A549 (cell line): ENCODE measurements around the gene ZFP36L1. TPM values are rescaled to one million over a fixed set of nuclear protein-coding genes. Genes with fewer than 3 reads are reported as not detected.

Experiments used
- ATAC-seq, 2 experiments: fragments of 200-7000 bp in 1 of 2; fragments of >200 bp in 1 of 2; cut with Nextera tagmentation in 1 of 2; cut with Tn5 transposase in 1 of 2; 3 replicates each; pipeline versions ENCODE4 v1.8.0 to v1.9.1; 2018 to 2020; ENCODE audit warnings: mild to moderate bottlenecking in 1 of 2, moderate library complexity in 1 of 2
- CTCF ChIA-PET: fragments of 300-600 bp; sonication (Branson Sonifier 250); formaldehyde crosslinking; extraction: SDS; loops from one replicate; lab custom pipeline; 2021; ENCODE audit warnings: antibody characterized with exemption, inconsistent platforms; lab: Yijun Ruan, JAX
- POLR2A ChIA-PET: fragments of 350-600 bp; formaldehyde crosslinking; extraction: SDS; loops from one replicate; lab custom pipeline; 2021; ENCODE audit warnings: antibody characterized with exemption, inconsistent platforms; lab: Yijun Ruan, JAX
- DNase-seq, 2 experiments: peaks; one replicate each; pipeline versions ENCODE4 v3.0.0 to v3.0.0-alpha.2; 2011 to 2016; ENCODE audit warnings: low read depth in 1 of 2, low spot score in 1 of 2
- FAIRE-seq: peaks from 2 replicates; lab custom pipeline; 2011; peaks lifted over from hg19 to GRCh38; lab: Jason Lieb, UNC
- H3K27ac ChIP-seq, 2 experiments: fragments of >200 bp; sonication (Bioruptor Twin); formaldehyde crosslinking; 3 replicates each; pipeline ENCODE4 v1.5.1; 2016 to 2017
- H3K4me1 ChIP-seq: fragments of >200 bp; sonication (Bioruptor Twin); formaldehyde crosslinking; 3 replicates; pipeline ENCODE4 v1.6.1; 2016
- H3K4me2 ChIP-seq: fragments of >200 bp; sonication (Bioruptor Twin); formaldehyde crosslinking; 3 replicates; pipeline ENCODE4 v1.6.1; 2016
- H3K4me3 ChIP-seq: fragments of >200 bp; sonication (Bioruptor Twin); formaldehyde crosslinking; 3 replicates; pipeline ENCODE4 v1.5.1; 2016
- H3K9me3 ChIP-seq: fragments of >200 bp; sonication (Bioruptor Twin); formaldehyde crosslinking; 3 replicates; pipeline ENCODE4 v1.6.1; 2016
- ELK1 ChIP-seq: fragments of 150-350 bp; IDR thresholded peaks from 2 replicates; pipeline ENCODE4 v1.6.1; 2014; ENCODE audit warnings: low read depth, mild to moderate bottlenecking, low read length
- FOSB ChIP-seq: fragments of 250-450 bp; sonication (Bioruptor Pico); IDR thresholded peaks from 2 replicates; pipeline ENCODE4 v1.5.0; 2020; ENCODE audit warnings: mild to moderate bottlenecking, moderate library complexity
- KDM5A ChIP-seq: fragments of 200-600 bp; sonication (generic); IDR thresholded peaks from 2 replicates; pipeline ENCODE4 v1.6.1; 2016; ENCODE audit warnings: antibody characterized with exemption, mild to moderate bottlenecking
- MAX ChIP-seq: IDR thresholded peaks from 2 replicates; pipeline ENCODE4 v1.6.1; 2012
- PHF8 ChIP-seq: fragments of 200-600 bp; sonication (generic); IDR thresholded peaks from 2 replicates; pipeline ENCODE4 v1.6.1; 2016; ENCODE audit warnings: low read depth, mild to moderate bottlenecking, antibody characterized with exemption, moderate library complexity, borderline replicate concordance
- POLR2AphosphoS2 ChIP-seq: conservative IDR thresholded peaks from 2 replicates; pipeline ENCODE4 v1.6.1; 2012; ENCODE audit warnings: low read length, improper control_type of control experiment, inconsistent platforms
- RAD21 ChIP-seq, 2 experiments: fragments of >200 bp in 1 of 2; sonication (Bioruptor Twin) in 1 of 2; formaldehyde crosslinking in 1 of 2; IDR thresholded peaks in 1 of 2; conservative IDR thresholded peaks in 1 of 2; 2 replicates in 1 of 2; 3 replicates in 1 of 2; pipeline ENCODE4 v1.6.1; 2012 to 2018; ENCODE audit warnings: inconsistent platforms in 1 of 2
- REST ChIP-seq: fragments of 200-600 bp; sonication (generic); IDR thresholded peaks from 2 replicates; pipeline ENCODE4 v1.6.1; 2016; ENCODE audit warnings: antibody characterized with exemption, mild to moderate bottlenecking, moderate library complexity
- RFX5 ChIP-seq: fragments of 450-650 bp; IDR thresholded peaks from 2 replicates; pipeline ENCODE4 v1.7.1; 2014; ENCODE audit warnings: antibody characterized with exemption, mild to moderate bottlenecking, moderate library complexity
- RNF2 ChIP-seq: fragments of 200-600 bp; sonication (generic); IDR thresholded peaks from 2 replicates; pipeline ENCODE4 v1.6.1; 2016; ENCODE audit warnings: low read depth, mild to moderate bottlenecking, antibody characterized with exemption, moderate library complexity, borderline replicate concordance
- SMC3 ChIP-seq: fragments of >200 bp; sonication (Bioruptor Twin); formaldehyde crosslinking; IDR thresholded peaks from 3 replicates; pipeline ENCODE4 v1.6.1; 2018; ENCODE audit warnings: inconsistent platforms
- SREBF2 ChIP-seq: fragments of 450-650 bp; IDR thresholded peaks from 2 replicates; pipeline ENCODE4 v1.6.1; 2014; ENCODE audit warnings: mild to moderate bottlenecking, moderate library complexity
- USF2 ChIP-seq: fragments of 450-650 bp; IDR thresholded peaks from 2 replicates; pipeline ENCODE4 v1.6.1; 2014; ENCODE audit warnings: antibody characterized with exemption
- ZC3H11A ChIP-seq: fragments of 450-650 bp; IDR thresholded peaks from 2 replicates; pipeline ENCODE4 v1.6.1; 2014; ENCODE audit warnings: antibody characterized with exemption, mild to moderate bottlenecking
- ZFP36 ChIP-seq: fragments of 450-650 bp; IDR thresholded peaks from 2 replicates; pipeline ENCODE4 v1.6.1; 2014; ENCODE audit warnings: borderline replicate concordance; ENCODE audit not compliant: partially characterized antibody
- ZNF302 ChIP-seq: fragments of 250-450 bp; sonication (Bioruptor Pico); IDR thresholded peaks from 2 replicates; pipeline ENCODE4 v1.9.0; 2021; ENCODE audit warnings: inconsistent platforms, mild to moderate bottlenecking, moderate library complexity
- WGBS: methylation state at CpG from one replicate; pipeline ENCODE4 v1.1.6; 2017; ENCODE audit errors: missing lambda C conversion rate; 5-methylcytosine and 5-hydroxymethylcytosine counted together
- polyA plus RNA-seq, 4 experiments: library from polyadenylated mRNA; depleted of rRNA in 3 of 4; stranded (reverse); fragments of >200 nt; fragmentation: RNase III in 1 of 4; extraction: RNeasy Plus Mini Kit Qiagen cat#74134 plus additional on column Dnase treatment in 1 of 4; gene quantifications; 2 replicates in 3 of 4; 3 replicates in 1 of 4; pipeline ENCODE4 v1.2.3, GENCODE V29; 2011 to 2017
- TF ChIP-seq, protein P1 (sequence below): fragments of >200 bp; sonication (Bioruptor Twin); formaldehyde crosslinking; IDR thresholded peaks from 3 replicates; pipeline ENCODE4 v1.6.1; 2016

ZFP36L1 gene
- polyA plus RNA-seq, 2 of the 4 experiments (the other 2 are of a cell fraction) = 76.4 to 114 TPM

DNA sequence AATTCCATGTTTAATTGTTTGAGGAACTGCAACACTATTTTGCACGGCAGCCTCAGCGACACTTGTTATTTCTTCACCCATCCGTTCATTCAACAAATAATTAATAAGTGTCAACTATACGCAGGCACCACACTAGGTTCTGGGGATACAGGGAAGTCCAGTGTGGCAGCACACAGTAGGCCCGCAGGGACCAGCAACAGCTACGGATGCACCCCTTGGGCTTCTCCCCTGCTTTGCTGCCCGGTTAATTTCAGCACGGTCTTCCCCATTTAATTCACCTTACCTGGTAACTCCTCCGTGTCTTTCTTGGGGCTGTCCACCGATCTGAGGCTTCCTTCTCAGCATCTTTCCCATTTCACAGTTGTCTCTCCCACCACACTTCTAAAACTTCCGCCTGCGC is 48.3 kb downstream of the ZFP36L1 start (continued):
- TF ChIP-seq, protein P1, sequence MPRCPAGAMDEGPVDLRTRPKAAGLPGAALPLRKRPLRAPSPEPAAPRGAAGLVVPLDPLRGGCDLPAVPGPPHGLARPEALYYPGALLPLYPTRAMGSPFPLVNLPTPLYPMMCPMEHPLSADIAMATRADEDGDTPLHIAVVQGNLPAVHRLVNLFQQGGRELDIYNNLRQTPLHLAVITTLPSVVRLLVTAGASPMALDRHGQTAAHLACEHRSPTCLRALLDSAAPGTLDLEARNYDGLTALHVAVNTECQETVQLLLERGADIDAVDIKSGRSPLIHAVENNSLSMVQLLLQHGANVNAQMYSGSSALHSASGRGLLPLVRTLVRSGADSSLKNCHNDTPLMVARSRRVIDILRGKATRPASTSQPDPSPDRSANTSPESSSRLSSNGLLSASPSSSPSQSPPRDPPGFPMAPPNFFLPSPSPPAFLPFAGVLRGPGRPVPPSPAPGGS = no peak
- TF ChIP-seq PHF8 = no peak

GRCh38 chr14:68741839-68742470 is 50.9 kb downstream of the ZFP36L1 start:
- CTCF ChIA-PET = no interaction called here
- POLR2A ChIA-PET = no interaction called here
- H3K4me2 ChIP-seq = no peak overlapping the region
- no peaks in the 10 kb centered on the region for H3K4me1 ChIP-seq
- peak overlapping the region in 1 of 2 experiments; percentile 6; a peak in 1 of 6 replicates for H3K27ac ChIP-seq
- TF ChIP-seq RFX5 (no peak), SMC3 (no peak)
- no peak for ATAC-seq
- no peak for FAIRE-seq
- H3K9me3 ChIP-seq = peaks cover 8% of the 10 kb centered on the region; the same call in 1 of the 3 replicates
- no peak overlapping the region for H3K4me3 ChIP-seq
- 93% methylated on average over 6 of the region's 6 CpGs for WGBS
- DNase-seq = no peak

GRCh38 chr14:68741477-68741791 is 51.4 kb downstream of the ZFP36L1 start:
- POLR2A ChIA-PET = no interaction called here
- Histone ChIP-seq H3K9me3 (peaks cover 8% of the 10 kb centered on the region; the same call in 1 of the 3 replicates), H3K4me2 (no peak overlapping the region), H3K4me3 (no peak overlapping the region), H3K4me1 (no peaks in the 10 kb centered on the region), H3K27ac (no peak overlapping the region)
- no peak for ATAC-seq
- DNase-seq = no peak
- CTCF ChIA-PET = no interaction called here
- TF ChIP-seq MAX (no peak), REST (no peak)
- FAIRE-seq = no peak

- WGBS = 88% methylated on average over 4 of the region's 4 CpGs
- ChIA-PET POLR2A (no interaction called here), CTCF (interaction anchor here (1.4 kb wide), 1 partner anchor 20 kb away, joined by 3 read pairs; no protein-coding TSS in a partner anchor)
- Histone ChIP-seq H3K4me2 (no peak overlapping the region), H3K27ac (no peak overlapping the region), H3K4me1 (no peaks in the 10 kb centered on the region), H3K4me3 (no peak overlapping the region), H3K9me3 (peaks cover 8% of the 10 kb centered on the region; the same call in 1 of the 3 replicates)
- FAIRE-seq = no peak
- DNase-seq = no peak
- no peak for ATAC-seq
- TF ChIP-seq REST (no peak), POLR2AphosphoS2 (no peak), ZNF302 (no peak), USF2 (no peak), FOSB (no peak), RAD21 (conservative IDR thresholded peaks at IDR 0.05 in 1 of 2, IDR thresholded peaks at IDR 0.05 in 1 of 2) (no peak), ELK1 (no peak), PHF8 (no peak), SREBF2 (no peak), KDM5A (no peak), ZFP36 (no peak), MAX (no peak), ZC3H11A (no peak), RNF2 (no peak)
Observed at GRCh38 chr14:68740788-68741476, 51.9 kb downstream of the ZFP36L1 start.
